ENCODE data around the gene C4orf17. TPM values are rescaled to one million over a fixed set of nuclear protein-coding genes. Genes with fewer than 3 reads are reported as not detected.

The C4orf17 gene
- total RNA-seq, 1 experiment from 2014 or later, result not detected

- Mint-ChIP-seq H3K9me3 (no peaks in the 10 kb centered on the region), H3K27me3 (ENCODE audit: low read depth) (no peaks in the 10 kb centered on the region), H3K4me1 (no peaks in the 10 kb centered on the region), H3K27ac (no peak overlapping the region), H3K36me3 (no peaks in the 10 kb centered on the region), H3K4me3 (no peak overlapping the region)
- TF ChIP-seq ZNF121 (CRISPR knock-in tag; IDR thresholded peaks at IDR 0.05), result no peak
- no peak for TF ChIP-seq AR (CRISPR knock-in tag; IDR thresholded peaks at IDR 0.05)
- no peak for TF ChIP-seq ARID4B (CRISPR knock-in tag; IDR thresholded peaks at IDR 0.05; ENCODE audit: borderline replicate concordance)
- TF ChIP-seq PRDM15 (CRISPR knock-in tag; IDR thresholded peaks at IDR 0.05), result no peak
- no peak for TF ChIP-seq USF2 (CRISPR knock-in tag; IDR thresholded peaks at IDR 0.05)
- TF ChIP-seq FOXP4 (CRISPR knock-in tag; IDR thresholded peaks at IDR 0.05), result no peak
- TF ChIP-seq CTCF (IDR thresholded peaks at IDR 0.05), result no peak
- TF ChIP-seq ELF4 (CRISPR knock-in tag; IDR thresholded peaks at IDR 0.05; ENCODE audit: low read depth), result no peak
- TF ChIP-seq IRF1 (CRISPR knock-in tag; IDR thresholded peaks at IDR 0.05), result no peak
- no peak for TF ChIP-seq NFATC4 (CRISPR knock-in tag; IDR thresholded peaks at IDR 0.05)
- no peak for TF ChIP-seq ZNF671 (CRISPR knock-in tag; IDR thresholded peaks at IDR 0.05)
- TF ChIP-seq STAT6 (CRISPR knock-in tag; conservative IDR thresholded peaks at IDR 0.05; ENCODE audit: low read depth), result no peak
- no peak for TF ChIP-seq TCF7 (CRISPR knock-in tag; IDR thresholded peaks at IDR 0.05; ENCODE audit: low read depth)
- no peak for TF ChIP-seq ZBTB21 (CRISPR knock-in tag; IDR thresholded peaks at IDR 0.05; ENCODE audit: borderline replicate concordance)
- TF ChIP-seq ZNF138 (CRISPR knock-in tag; conservative IDR thresholded peaks at IDR 0.05), result no peak
- ChIA-PET POLR2A (interaction anchor here (0.9 kb wide), 1 partner anchor 11 kb away, joined by 4 read pairs; the partner anchor contains the start of gene TRMT10A), CTCF (interaction anchor here (0.9 kb wide), 1 partner anchor 259 kb away, joined by 3 read pairs; no protein-coding TSS in a partner anchor)
- ATAC-seq, result no peak
- no peak for DNase-seq (ENCODE audit: low spot score)
Observed at GRCh38 chr4:99552872-99553271, 42.1 kb downstream of the C4orf17 start.
